ENCODE results near the gene POLD2.

DNA sequence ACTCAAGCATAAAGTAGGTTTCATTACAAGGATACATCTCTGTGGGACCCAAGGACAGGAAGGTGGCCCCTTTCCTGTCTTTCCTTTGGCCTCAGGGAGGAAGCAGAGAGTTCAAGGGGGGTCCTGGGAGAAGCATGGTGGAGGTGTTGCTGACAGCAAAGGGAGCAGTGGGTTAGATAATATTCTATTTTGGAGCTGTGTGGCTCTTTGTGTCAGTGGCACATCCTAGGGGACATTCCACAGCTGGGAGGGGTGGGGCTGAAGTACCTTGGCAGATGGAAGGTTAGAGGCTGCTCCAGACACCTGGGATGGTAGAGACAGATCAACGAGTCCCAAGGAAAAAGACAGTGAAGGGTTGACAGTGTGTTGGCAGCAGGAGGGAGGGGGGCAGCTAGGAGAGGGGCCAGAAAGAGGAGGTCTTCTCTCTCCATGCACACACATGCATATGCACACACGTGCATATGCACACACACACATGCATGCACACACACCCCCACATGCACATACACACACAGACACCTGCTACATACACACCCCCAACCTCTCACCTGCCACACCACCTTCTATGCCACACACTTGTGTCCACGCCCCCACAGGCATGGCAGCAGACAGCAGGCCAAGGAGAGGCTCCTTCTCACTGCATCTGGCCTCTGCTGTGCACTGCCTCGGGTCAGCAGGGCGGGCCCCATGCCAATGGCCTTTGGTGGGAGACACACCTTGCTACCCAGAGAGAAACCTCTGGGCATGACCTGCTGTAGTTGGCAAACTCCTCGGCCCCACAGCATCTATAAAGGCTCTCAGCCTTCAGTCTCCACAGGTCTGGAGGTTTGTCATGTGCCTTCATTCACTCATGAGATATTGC, 5.6 kb upstream of the POLD2 start:
- no peak for TF ChIP-seq POLR2AphosphoS5 (IDR thresholded peaks at IDR 0.05; ENCODE audit: low read depth, low read length)
- TF ChIP-seq TAF1 (IDR thresholded peaks at IDR 0.05; ENCODE audit: borderline replicate concordance, insufficient read depth, low read length) = no peak
- no peak for TF ChIP-seq SIN3A (IDR thresholded peaks at IDR 0.05; ENCODE audit: borderline replicate concordance, insufficient read depth, low read length)
- TF ChIP-seq, protein P1, sequence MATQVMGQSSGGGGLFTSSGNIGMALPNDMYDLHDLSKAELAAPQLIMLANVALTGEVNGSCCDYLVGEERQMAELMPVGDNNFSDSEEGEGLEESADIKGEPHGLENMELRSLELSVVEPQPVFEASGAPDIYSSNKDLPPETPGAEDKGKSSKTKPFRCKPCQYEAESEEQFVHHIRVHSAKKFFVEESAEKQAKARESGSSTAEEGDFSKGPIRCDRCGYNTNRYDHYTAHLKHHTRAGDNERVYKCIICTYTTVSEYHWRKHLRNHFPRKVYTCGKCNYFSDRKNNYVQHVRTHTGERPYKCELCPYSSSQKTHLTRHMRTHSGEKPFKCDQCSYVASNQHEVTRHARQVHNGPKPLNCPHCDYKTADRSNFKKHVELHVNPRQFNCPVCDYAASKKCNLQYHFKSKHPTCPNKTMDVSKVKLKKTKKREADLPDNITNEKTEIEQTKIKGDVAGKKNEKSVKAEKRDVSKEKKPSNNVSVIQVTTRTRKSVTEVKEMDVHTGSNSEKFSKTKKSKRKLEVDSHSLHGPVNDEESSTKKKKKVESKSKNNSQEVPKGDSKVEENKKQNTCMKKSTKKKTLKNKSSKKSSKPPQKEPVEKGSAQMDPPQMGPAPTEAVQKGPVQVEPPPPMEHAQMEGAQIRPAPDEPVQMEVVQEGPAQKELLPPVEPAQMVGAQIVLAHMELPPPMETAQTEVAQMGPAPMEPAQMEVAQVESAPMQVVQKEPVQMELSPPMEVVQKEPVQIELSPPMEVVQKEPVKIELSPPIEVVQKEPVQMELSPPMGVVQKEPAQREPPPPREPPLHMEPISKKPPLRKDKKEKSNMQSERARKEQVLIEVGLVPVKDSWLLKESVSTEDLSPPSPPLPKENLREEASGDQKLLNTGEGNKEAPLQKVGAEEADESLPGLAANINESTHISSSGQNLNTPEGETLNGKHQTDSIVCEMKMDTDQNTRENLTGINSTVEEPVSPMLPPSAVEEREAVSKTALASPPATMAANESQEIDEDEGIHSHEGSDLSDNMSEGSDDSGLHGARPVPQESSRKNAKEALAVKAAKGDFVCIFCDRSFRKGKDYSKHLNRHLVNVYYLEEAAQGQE (IDR thresholded peaks at IDR 0.05; ENCODE audit: insufficient read depth in 1 of 2, low read depth in 2 of 2, low read length in 2 of 2) = no peak
- TF ChIP-seq FOXP2 (optimal IDR thresholded peaks at IDR 0.05; ENCODE audit: borderline replicate concordance, extremely low read depth, extremely low read length, insufficient read depth) = no peak
